A549 (cell line): Measurements from ENCODE around the gene DNM1. TPM values are rescaled to one million over a fixed set of nuclear protein-coding genes. Genes with fewer than 3 reads are reported as not detected.

Source experiments
- ATAC-seq, 2 experiments: fragments of 200-7000 bp in 1 of 2; fragments of >200 bp in 1 of 2; cut with Nextera tagmentation in 1 of 2; cut with Tn5 transposase in 1 of 2; 3 replicates each; pipeline versions ENCODE4 v1.8.0 to v1.9.1; 2018 to 2020; ENCODE audit warnings: mild to moderate bottlenecking in 1 of 2, moderate library complexity in 1 of 2
- CTCF ChIA-PET: fragments of 300-600 bp; sonication (Branson Sonifier 250); formaldehyde crosslinking; extraction: SDS; loops from one replicate; lab custom pipeline; 2021; ENCODE audit warnings: antibody characterized with exemption, inconsistent platforms; lab: Yijun Ruan, JAX
- POLR2A ChIA-PET: fragments of 350-600 bp; formaldehyde crosslinking; extraction: SDS; loops from one replicate; lab custom pipeline; 2021; ENCODE audit warnings: antibody characterized with exemption, inconsistent platforms; lab: Yijun Ruan, JAX
- DNase-seq, 2 experiments: peaks; one replicate each; pipeline versions ENCODE4 v3.0.0 to v3.0.0-alpha.2; 2011 to 2016; ENCODE audit warnings: low read depth in 1 of 2, low spot score in 1 of 2
- FAIRE-seq: peaks from 2 replicates; lab custom pipeline; 2011; peaks lifted over from hg19 to GRCh38; lab: Jason Lieb, UNC
- H3K27ac ChIP-seq, 2 experiments: fragments of >200 bp; sonication (Bioruptor Twin); formaldehyde crosslinking; 3 replicates each; pipeline ENCODE4 v1.5.1; 2016 to 2017
- H3K4me1 ChIP-seq: fragments of >200 bp; sonication (Bioruptor Twin); formaldehyde crosslinking; 3 replicates; pipeline ENCODE4 v1.6.1; 2016
- H3K4me2 ChIP-seq: fragments of >200 bp; sonication (Bioruptor Twin); formaldehyde crosslinking; 3 replicates; pipeline ENCODE4 v1.6.1; 2016
- H3K4me3 ChIP-seq: fragments of >200 bp; sonication (Bioruptor Twin); formaldehyde crosslinking; 3 replicates; pipeline ENCODE4 v1.5.1; 2016
- H3K9me3 ChIP-seq: fragments of >200 bp; sonication (Bioruptor Twin); formaldehyde crosslinking; 3 replicates; pipeline ENCODE4 v1.6.1; 2016
- ATOH8 ChIP-seq: fragments of 250-450 bp; sonication (Bioruptor Pico); IDR thresholded peaks from 2 replicates; pipeline ENCODE4 v1.5.0; 2020; ENCODE audit warnings: low read depth, mild to moderate bottlenecking, moderate library complexity
- BCL3 ChIP-seq: fragments of >200 bp; sonication (Bioruptor Twin); formaldehyde crosslinking; IDR thresholded peaks from 3 replicates; pipeline ENCODE4 v1.6.1; 2016
- BHLHE40 ChIP-seq: IDR thresholded peaks from 2 replicates; pipeline ENCODE4 v1.6.1; 2012; ENCODE audit warnings: low read depth, low read length, inconsistent platforms
- CTCF ChIP-seq: fragments of >200 bp; sonication (Bioruptor Twin); formaldehyde crosslinking; IDR thresholded peaks from 3 replicates; pipeline ENCODE4 v1.5.1; 2016
- E2F6 ChIP-seq: IDR thresholded peaks from 2 replicates; pipeline ENCODE4 v1.6.1; 2012; ENCODE audit warnings: low read depth, borderline replicate concordance
- EHF ChIP-seq: fragments of 250-450 bp; sonication (Bioruptor Pico); IDR thresholded peaks from 2 replicates; pipeline ENCODE4 v1.5.0; 2020; ENCODE audit warnings: mild to moderate bottlenecking
- EHMT2 ChIP-seq: fragments of 200-600 bp; sonication (generic); IDR thresholded peaks from 2 replicates; pipeline ENCODE4 v1.6.1; 2016; ENCODE audit warnings: antibody characterized with exemption, low read depth, mild to moderate bottlenecking, moderate library complexity
- GATA3 ChIP-seq: IDR thresholded peaks from 2 replicates; pipeline ENCODE4 v1.6.1; 2012; ENCODE audit warnings: borderline replicate concordance
- HES2 ChIP-seq: fragments of >200 bp; sonication (Bioruptor Twin); formaldehyde crosslinking; IDR thresholded peaks from 2 replicates; pipeline ENCODE4 v1.6.1; 2016
- HOXA7 ChIP-seq: fragments of 250-450 bp; sonication (Bioruptor Pico); IDR thresholded peaks from 2 replicates; pipeline ENCODE4 v1.5.0; 2020; ENCODE audit warnings: mild to moderate bottlenecking, moderate library complexity
- KDM5A ChIP-seq: fragments of 200-600 bp; sonication (generic); IDR thresholded peaks from 2 replicates; pipeline ENCODE4 v1.6.1; 2016; ENCODE audit warnings: antibody characterized with exemption, mild to moderate bottlenecking
- MAFK ChIP-seq: fragments of 450-650 bp; IDR thresholded peaks from 2 replicates; pipeline ENCODE4 v1.6.1; 2014; ENCODE audit not compliant: partially characterized antibody
- MAX ChIP-seq: IDR thresholded peaks from 2 replicates; pipeline ENCODE4 v1.6.1; 2012
- MAZ ChIP-seq: fragments of 150-350 bp; IDR thresholded peaks from 2 replicates; pipeline ENCODE4 v1.6.1; 2014; ENCODE audit warnings: antibody characterized with exemption, low read depth, low read length, borderline replicate concordance
- NFE2L2 ChIP-seq: fragments of 150-350 bp; conservative IDR thresholded peaks from 2 replicates; pipeline ENCODE4 v1.6.1; 2014; ENCODE audit warnings: low read length
- NPAS2 ChIP-seq: fragments of 250-450 bp; sonication (Bioruptor Pico); IDR thresholded peaks from 2 replicates; pipeline ENCODE4 v1.8.0; 2022; ENCODE audit warnings: mild to moderate bottlenecking, moderate library complexity, borderline replicate concordance
- NR3C1 ChIP-seq: fragments of >200 bp; sonication (Bioruptor Twin); formaldehyde crosslinking; IDR thresholded peaks from 3 replicates; pipeline ENCODE4 v1.6.1; 2017
- POLR2AphosphoS2 ChIP-seq: conservative IDR thresholded peaks from 2 replicates; pipeline ENCODE4 v1.6.1; 2012; ENCODE audit warnings: low read length, improper control_type of control experiment, inconsistent platforms
- RARB ChIP-seq: fragments of 250-450 bp; sonication (Bioruptor Pico); IDR thresholded peaks from 2 replicates; pipeline ENCODE4 v1.8.0; 2021; ENCODE audit warnings: mild to moderate bottlenecking, moderate library complexity
- REST ChIP-seq: fragments of 200-600 bp; sonication (generic); IDR thresholded peaks from 2 replicates; pipeline ENCODE4 v1.6.1; 2016; ENCODE audit warnings: antibody characterized with exemption, mild to moderate bottlenecking, moderate library complexity
- RNF2 ChIP-seq: fragments of 200-600 bp; sonication (generic); IDR thresholded peaks from 2 replicates; pipeline ENCODE4 v1.6.1; 2016; ENCODE audit warnings: low read depth, mild to moderate bottlenecking, antibody characterized with exemption, moderate library complexity, borderline replicate concordance
- SMC3 ChIP-seq: fragments of >200 bp; sonication (Bioruptor Twin); formaldehyde crosslinking; IDR thresholded peaks from 3 replicates; pipeline ENCODE4 v1.6.1; 2018; ENCODE audit warnings: inconsistent platforms
- TFCP2L1 ChIP-seq: fragments of 250-450 bp; sonication (Bioruptor Pico); IDR thresholded peaks from 2 replicates; pipeline ENCODE4 v1.5.0; 2021; ENCODE audit warnings: mild to moderate bottlenecking
- WGBS: methylation state at CpG from one replicate; pipeline ENCODE4 v1.1.6; 2017; ENCODE audit errors: missing lambda C conversion rate; 5-methylcytosine and 5-hydroxymethylcytosine counted together
- polyA plus RNA-seq, 4 experiments: library from polyadenylated mRNA; depleted of rRNA in 3 of 4; stranded (reverse); fragments of >200 nt; fragmentation: RNase III in 1 of 4; extraction: RNeasy Plus Mini Kit Qiagen cat#74134 plus additional on column Dnase treatment in 1 of 4; gene quantifications; 2 replicates in 3 of 4; 3 replicates in 1 of 4; pipeline ENCODE4 v1.2.3, GENCODE V29; 2011 to 2017

DNM1 gene
- polyA plus RNA-seq, 2 of the 4 experiments (the other 2 are of a cell fraction), result 60.2 to 139 TPM

- TF ChIP-seq MAZ, result no peak
- TF ChIP-seq EHMT2, result no peak
- TF ChIP-seq GATA3, result no peak
- TF ChIP-seq CTCF, result no peak
- TF ChIP-seq MAX, result no peak
These were observed 29.6 kb downstream of the DNM1 start (continued) for GRCh38 chr9:128232528-128233428.

GRCh38 chr9:128233817-128234406, 30.7 kb downstream of the DNM1 start:
- CTCF ChIA-PET, result interaction anchor here (0.7 to 1.5 kb wide), 2 partner anchors 21 to 23 kb away, joined by 3 to 6 read pairs; no protein-coding TSS in a partner anchor
- H3K4me1 ChIP-seq, result no peaks in the 10 kb centered on the region
- POLR2A ChIA-PET, result interaction anchor here (0.8 kb wide), 1 partner anchor 74 kb away, joined by 3 read pairs; the partner anchor contains the start of gene BBLN
- TF ChIP-seq MAZ (no peak), NFE2L2 (no peak), RNF2 (no peak), SMC3 (no peak), TFCP2L1 (CRISPR knock-in tag) (no peak), E2F6 (no peak), KDM5A (no peak), BHLHE40 (no peak), HOXA7 (CRISPR knock-in tag) (no peak), RARB (no peak), NPAS2 (CRISPR knock-in tag) (no peak)
- no peak overlapping the region for H3K4me2 ChIP-seq
- peak in 1 of 2 experiments; percentile 12; a peak in 2 of 6 replicates for ATAC-seq
- WGBS, result 96% methylated on average over 26 of the region's 28 CpGs
- DNase-seq, result no peak
- H3K4me3 ChIP-seq, result no peak overlapping the region
- H3K9me3 ChIP-seq, result no peaks in the 10 kb centered on the region
- FAIRE-seq, result no peak
- H3K27ac ChIP-seq, result no peak overlapping the region

- Histone ChIP-seq H3K4me3 (no peak overlapping the region), H3K4me2 (no peak overlapping the region), H3K27ac (no peak overlapping the region), H3K9me3 (no peaks in the 10 kb centered on the region), H3K4me1 (no peaks in the 10 kb centered on the region)
- 90% methylated on average over 4 of the region's 4 CpGs for WGBS
- ATAC-seq (no peak), FAIRE-seq (no peak), DNase-seq (no peak)
- ChIA-PET POLR2A (no interaction called here), CTCF (interaction anchor here (1.4 to 3.0 kb wide), 3 partner anchors 14 to 18 kb away, joined by 3 to 22 read pairs (median 4); no protein-coding TSS in a partner anchor)
- TF ChIP-seq BCL3 (no peak), POLR2AphosphoS2 (no peak), NR3C1 (no peak), EHF (no peak), MAFK (peak; percentile 7), HES2 (no peak), ATOH8 (CRISPR knock-in tag) (no peak), REST (no peak)
These were observed 38.9 kb downstream of the DNM1 start for GRCh38 chr9:128242124-128242523.
